AG08396 (cell line): ENCODE measurements around the gene AKAP11.

Experiments
- DNase-seq: peaks from one replicate; pipeline ENCODE4 v3.0.0; 2012; ENCODE audit warnings: low spot score, mixed read lengths

Gene AKAP11

DNA sequence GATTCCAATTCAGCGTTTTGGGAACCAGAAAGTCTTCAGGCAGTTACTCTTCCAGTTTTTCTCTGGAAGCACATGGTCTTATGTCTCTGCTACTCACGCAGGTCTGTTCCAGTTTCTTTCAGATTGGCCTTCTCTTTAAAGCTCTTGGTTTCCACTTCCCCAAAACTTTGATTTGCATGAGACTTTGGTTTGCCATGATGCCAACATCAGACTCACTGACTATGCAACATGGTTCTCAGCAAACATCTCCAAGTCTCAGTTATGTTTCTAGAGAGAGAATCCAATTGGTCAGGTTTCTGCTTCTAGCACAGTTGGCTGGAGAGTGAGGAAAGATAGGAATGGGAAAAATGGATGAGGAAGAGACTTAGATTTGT, 3.1 kb downstream of the AKAP11 start:
- DNase-seq: no peak

DNA sequence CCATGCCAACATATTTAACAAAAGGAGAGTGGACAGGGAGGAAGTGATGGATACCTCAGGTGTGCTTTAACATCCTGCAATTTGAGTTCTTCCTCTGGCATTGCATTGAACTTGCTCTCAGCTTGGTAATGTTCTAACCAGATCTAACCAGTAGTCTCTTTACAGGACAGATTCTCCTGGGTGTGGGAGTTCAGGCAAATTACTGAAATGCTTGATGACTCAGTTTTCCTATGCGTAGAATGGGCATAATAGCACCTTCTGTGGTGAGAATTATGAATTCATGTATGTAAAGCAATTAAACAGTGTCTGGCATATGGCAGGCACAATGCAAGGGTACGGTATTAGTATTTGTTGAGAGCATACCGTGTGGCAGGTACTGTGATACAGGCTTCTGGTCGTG, 3.6 kb downstream of the AKAP11 start:
- no peak for DNase-seq

DNA sequence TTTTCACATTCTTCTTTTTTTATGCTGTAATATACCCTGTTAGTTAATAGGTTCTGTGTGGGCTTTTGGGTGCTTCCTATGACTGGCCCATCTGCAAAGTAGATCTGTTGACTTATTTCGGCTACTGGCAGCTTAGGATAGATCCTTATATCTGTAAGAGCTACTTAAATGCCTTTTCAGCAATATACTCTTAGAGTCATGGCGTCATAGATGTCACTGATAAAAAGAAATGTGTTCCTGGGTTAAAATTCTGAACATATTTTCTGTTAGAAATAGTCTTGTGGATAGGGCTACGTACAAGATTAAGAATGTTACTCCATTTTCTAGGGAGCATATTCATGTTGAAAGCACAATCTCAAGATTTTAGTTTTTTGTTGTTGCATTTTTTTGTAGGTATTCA, 4.7 kb downstream of the AKAP11 start:
- no peak for DNase-seq

DNA sequence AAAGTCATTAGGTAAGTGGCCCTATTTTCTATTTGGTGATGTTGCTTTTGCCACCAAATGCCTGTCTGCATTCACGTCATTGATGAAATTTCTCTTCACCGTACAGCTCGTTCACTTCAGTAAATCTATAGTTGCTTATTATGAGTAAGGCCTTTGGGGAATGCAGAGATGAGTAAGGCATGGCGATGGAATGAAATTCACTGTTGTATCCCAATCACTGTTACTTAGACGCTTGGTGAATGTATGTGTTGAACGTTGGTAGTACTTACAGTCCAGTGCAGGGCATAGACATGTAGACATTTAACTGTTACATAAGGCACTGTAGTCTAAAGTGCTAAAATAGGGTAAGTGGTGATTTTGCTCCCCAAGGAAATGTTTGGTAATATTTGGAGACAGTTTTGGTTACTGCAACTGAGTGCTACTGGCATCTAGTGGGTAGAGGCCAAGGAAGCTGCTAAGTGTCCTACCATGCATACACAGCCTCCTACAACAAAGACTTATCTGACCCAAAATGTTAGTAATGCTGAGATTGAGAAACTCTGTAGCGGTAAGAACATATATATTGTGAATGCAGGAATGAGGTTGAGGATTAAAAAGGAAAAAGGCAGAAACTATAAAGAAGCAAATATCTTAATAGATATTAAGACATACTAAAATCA, 5.8 kb downstream of the AKAP11 start:
- no peak for DNase-seq

DNA sequence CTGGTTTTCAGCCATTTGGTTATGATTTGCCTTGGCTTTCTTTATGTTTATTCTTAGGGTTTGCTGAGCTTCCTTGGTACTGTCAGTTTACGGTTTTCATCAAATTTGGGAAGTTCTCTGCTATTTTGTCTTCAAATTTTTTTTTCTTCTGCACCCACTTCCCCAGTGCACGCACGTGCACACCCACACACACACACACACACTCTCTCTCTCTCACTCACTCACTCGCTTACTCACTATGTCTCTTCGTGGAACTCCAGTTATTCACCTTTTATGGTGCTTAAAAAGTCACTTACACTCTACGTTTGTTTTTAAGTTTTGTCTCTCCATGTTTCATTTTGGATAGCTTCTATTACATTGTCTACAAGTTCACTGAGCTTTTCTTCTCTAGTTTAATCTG, 7.1 kb downstream of the AKAP11 start:
- no peak for DNase-seq

DNA sequence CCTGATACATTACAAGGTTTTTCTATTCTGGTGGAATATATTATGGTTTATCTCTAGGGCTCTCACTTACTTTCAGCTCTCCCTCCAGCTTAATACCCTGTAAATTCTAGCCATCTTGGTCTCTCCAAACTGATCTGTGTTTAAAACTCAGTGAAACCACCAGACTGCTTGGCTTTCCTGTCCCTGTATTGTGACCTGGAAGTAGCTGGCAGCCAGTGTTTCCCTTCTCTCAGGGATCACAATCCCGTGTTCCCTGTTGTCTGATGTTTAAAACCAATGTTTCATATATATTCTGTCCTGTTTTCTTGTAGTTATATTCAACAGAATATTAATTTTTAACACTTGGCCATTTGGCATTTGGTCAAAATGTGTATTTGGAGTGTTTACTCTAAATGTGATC, 8.0 kb downstream of the AKAP11 start:
- no peak for DNase-seq

DNA sequence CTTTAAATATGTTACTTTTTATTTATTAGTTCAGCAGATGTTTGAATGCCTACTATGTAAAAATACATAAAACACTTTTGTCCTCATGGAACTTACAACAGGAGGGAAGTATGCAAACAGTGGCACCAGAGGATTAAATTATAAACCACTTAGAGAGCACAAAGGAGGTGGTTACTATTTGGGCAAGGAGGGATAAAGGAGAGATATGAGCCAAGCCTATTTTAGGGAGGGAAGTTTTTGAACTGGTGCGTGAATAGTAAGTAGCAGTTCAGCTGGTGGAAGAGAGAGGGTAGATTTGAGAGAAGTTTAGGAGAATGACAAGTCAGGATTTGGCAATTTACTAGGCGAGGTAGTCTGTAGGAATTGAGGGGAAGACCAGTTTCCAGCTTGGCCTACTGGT, 8.6 kb downstream of the AKAP11 start:
- DNase-seq: no peak

DNA sequence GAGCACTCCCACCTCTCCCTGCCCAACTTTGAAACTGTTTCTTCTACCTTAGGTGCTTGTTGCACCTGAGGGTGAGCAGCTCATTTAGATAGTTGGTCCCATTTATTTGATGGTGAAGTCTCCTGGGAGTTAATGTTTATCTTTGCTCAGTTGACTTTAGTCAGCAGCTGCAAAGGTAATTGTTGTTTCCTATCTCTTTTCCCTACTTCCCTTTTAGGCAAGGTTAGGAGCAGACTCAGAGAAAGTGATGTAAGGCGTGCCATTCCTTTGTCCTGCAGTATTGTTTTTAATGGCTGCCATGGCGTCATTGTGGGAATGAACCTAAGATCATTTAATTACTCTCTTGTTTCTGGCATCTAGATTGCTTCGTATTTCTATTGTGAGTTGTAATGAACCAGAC, 11.6 kb downstream of the AKAP11 start:
- DNase-seq: no peak

DNA sequence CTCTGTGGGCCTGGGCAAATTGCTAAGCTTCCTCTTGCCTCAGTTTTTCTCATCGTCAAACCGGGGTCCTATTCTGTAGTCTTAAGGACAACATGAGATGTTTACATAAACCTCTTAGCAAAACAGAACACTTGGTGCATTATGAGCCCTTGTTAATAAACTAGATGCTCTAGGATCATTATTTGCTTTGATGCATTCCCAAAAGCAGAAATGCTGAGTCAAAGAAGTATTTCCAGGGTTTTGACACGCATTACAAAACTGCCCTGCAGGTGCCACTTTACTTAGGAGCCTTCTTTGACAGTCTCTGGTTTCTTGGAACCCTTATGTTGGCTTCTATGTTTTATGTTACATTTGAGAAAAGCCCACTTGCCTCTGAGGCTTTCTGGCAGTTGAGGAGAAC, 12.1 kb downstream of the AKAP11 start:
- no peak for DNase-seq

DNA sequence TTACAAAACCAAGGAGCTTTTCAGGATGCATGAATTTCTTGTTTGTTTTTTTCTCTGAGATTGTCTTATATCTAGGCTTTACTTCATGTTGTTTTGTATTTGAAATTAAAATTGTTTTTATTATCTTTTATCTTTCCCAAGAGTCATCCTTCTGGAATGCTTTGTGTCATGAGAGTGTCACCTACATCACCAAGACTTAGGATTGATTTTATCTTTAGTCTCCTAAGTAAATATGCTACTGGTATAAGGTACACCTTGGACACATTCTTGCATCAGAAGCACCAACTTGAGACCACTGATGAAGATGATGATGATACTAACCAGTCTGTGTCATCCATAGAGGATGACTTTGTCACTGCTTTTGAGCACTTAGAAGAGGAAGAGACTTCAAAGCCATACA, 26.4 kb downstream of the AKAP11 start:
- no peak for DNase-seq

DNA sequence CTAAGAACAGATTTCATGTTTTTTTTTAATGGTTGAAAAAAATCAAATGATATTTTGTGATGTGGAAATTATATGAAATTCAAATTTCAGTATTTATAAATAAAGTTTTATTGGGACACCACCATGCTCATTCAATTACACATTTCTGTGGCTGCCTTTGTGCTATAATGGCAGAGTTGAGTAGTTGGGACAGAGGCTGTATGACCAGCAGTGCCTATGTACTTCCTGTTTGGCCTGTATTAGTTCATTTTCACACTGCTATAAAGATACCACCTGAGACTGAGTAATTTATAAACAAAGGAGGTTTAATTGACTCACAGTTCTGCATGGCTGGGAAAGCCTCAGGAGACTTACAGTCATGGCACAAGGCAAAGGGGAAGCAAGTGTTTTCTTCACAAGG, 33.6 kb downstream of the AKAP11 start:
- DNase-seq: no peak

DNA sequence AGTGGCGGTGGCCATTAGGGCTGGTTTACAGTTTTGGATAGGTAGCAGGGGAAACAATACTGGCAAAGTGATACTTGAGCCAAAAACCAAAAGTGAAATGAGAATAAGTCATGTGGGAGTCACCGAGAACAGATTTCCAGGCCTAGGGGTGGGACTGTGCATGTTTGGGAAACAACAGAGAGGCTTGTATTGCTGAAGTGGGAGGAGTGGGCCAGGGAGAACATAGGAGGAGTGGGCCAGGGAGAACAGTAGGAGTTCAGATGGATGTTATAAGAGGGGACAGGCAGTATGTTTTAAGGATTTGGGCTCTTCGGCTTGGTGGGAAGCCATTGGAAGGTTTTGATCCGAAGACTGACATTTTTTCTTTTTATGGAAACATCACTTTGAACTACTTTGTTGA, 35.5 kb downstream of the AKAP11 start:
- no peak for DNase-seq

DNA sequence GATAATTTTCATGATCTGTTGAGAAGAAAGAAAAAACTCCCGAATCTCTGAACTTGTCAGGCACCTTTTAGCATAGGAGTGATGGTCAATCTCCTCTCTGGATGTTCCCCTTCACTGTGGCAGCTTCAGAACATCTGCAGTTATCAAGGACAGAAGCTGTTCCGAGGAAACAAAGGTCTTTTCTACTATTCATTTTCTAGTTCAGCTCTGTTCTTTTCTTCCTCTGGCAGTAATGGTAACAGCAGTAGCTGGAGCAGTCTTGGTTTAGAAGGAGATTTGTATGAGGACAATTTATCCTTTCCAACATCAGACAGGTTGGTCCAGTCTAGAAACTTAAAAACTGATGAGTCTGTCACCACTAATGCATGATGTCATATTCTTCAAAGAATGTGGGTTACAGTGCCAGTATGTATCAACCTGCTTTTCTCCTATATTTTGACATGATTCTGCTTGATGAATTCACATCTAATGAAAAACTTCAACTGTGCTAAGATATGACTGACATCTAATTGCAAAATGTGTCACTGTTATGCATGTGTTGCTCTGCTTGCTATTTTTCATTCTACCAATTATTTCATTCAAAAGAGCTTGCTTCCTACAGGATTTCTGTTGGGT, 41.0 kb downstream of the AKAP11 start:
- no peak for DNase-seq

DNA sequence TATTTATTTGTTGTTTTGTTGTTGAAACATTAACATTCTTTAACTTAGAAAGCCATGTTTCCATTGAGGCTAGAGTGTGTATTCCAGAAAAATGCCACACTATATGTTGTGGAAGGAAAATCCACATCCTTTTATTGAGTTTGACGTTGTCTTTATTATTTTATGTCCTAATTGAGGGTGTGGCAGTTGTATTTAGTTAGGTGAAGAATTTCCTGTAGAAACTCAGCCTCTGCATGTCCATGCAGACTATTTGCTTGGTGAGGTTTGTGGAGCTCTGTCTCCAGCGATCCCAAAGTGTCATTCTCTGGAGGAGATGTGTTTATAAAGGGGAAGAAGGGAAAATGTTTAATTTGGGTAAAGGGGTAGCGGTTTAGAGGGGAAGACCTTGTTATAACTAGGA, 46.6 kb downstream of the AKAP11 start:
- no peak for DNase-seq

DNA sequence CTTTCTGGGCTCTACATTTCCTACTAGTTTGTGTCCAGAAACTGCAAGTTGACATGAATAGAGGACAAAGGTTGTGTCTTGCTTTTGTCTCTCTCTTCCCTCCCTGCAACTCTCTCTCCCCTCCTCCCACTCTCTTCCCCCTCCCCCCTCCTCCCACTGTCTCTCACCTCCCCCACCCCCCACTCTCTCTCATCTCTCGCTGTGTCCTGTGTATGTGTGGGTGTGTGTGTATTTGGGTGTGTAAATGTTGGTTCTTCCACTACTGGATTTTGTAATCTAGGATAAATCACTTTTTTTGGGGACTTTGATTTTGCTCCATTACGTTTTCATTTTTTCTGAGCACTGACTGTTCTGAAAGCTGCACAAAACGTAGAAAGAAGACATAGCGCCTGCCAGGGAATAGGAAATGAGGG, 48.4 kb downstream of the AKAP11 start:
- no peak for DNase-seq

DNA sequence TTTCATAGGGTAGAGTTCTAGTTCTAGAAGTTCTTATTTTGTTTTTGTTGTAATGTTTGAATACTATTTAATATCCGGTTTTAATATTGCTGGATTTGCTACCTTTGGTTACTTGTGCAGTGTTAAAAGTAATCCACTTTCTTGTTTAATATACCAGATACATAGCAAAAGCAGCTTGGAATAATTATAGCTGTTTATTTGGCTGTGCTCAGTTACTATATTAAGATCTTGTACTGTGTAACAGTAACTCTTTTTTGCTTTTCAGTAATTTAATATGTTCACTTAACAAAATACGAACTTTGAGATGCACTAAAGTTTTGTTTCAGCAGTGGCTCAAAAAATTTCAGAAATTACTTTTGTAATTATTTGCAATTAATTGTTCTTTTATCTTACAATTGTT, 50.9 kb downstream of the AKAP11 start:
- no peak for DNase-seq

DNA sequence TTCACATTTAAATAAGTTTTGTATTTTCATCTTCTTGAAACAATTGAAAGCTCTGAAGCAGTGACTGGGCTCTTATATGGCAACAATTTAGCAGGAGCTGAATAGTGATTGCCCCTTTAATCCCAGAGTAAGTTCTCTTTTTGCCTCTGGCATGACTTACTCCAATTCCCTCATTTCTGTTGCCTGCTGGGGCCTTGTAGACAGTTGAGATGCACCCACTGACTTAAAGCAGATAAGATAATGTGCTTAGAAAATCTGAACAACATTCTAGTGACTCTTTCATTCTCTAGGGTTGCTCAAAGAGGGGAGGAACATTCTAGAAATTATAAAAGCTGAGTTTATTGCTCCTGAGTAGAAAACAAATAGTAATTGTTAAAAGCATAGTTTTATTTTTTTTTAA, 52.8 kb downstream of the AKAP11 start:
- no peak for DNase-seq

DNA sequence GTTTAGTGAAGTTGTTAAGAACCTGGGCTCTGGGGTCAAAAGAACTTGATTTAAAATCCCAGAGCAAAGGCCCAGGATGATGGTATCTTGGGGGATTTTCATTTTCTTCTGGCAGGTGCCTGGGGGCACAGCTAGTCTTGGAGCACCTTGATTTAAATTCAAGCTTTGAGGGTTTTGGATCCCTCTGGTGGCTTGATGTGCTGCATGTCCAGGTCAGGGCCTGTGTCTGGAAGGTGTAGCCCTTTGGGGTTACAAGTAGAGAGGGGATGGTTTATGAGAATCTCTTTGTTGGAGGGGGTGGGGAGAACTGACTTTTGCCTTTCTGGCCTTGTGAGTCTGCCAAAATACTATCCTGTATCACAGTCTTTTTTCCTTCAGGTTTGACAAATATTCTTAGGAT, 55.8 kb downstream of the AKAP11 start:
- DNase-seq: no peak

DNA sequence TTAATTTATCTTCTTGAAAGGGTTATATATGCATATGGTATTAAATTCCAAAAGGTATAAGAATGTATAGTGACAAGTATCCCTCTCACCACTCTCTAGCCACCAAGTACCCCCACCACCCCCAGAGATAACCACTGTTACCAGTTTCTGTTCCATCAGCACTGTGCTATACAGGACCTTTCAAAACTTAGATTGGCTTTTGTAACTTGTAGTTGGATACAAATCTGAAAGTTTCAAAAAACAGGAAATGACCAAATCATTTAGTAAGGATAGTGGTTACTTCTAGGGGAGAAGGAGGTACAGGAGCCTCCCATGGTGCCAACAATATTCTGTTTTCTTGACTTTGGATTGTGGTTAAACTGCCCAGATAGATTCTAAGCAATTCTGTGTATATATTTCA, 56.7 kb downstream of the AKAP11 start:
- no peak for DNase-seq

DNA sequence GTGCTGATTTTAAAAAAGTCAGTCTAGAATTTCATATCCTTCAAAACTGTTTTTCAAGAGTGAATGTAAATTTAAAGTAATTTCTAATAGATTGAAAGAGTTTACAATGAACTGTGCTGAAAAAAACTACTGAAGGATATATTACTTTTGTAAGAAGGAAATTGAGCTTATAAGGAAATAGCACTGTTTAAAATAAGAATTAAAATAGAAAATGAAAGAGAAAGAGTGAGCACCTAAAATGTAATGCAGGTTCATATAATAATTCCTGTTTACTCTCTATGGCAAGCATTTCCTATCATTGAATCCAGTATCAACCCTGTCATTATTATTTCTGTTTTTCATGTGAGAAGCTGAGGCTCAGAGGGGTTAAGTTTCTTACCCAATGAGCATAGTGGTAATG, 57.3 kb downstream of the AKAP11 start:
- no peak for DNase-seq

DNA sequence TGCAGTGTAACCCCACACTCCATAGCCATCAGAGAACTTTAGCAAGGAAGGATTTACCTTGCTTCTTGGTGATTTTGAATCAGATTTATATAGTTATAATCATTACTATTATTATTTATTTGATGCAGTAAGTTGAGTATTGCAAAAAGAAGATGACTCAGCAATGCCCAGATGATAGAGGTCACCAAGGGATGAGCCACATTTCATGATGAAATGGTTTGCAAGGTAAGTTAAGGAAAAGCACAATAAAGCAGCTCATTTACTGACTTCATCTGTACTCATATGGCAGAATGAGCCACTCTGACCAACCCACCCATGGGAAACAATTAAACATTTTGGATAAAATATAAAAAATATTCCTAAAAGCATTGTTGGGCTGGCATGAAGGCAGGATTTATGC, 59.1 kb downstream of the AKAP11 start:
- no peak for DNase-seq

DNA sequence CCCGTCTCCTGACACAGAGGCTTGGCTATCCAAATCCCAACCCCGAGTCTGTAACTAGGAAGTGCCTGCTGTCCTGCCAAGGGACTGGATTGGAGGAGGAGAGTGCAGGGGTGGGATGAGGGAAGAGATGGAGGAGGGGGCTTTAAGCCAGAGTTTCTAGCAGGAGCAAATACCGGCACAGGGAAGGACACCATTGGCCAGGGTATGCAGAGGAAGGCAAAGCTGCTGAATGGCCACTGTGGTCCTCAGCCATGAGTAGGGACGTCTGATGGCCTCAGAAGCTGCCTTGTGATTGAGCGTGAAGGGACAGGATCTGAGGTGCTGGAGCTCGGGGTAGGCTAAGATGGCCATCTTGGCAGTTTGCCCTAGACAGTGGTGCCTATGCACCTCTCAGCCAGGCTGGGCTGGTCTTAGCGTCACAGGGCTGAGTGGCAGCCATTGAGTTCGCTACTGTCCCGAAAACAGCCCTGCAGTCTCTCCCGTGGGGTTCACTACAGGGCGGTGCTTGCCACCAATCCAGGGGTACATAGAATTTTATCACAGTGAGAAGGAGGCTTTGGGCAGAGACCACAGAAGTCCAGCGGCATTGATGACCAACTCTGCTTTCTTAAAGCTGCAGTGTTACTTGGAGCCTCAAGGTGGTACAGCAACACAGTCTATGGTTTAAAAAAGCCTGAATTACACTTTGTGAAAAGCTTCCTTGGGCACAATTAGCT, 61.8 kb downstream of the AKAP11 start:
- DNase-seq: peak; percentile 10

DNA sequence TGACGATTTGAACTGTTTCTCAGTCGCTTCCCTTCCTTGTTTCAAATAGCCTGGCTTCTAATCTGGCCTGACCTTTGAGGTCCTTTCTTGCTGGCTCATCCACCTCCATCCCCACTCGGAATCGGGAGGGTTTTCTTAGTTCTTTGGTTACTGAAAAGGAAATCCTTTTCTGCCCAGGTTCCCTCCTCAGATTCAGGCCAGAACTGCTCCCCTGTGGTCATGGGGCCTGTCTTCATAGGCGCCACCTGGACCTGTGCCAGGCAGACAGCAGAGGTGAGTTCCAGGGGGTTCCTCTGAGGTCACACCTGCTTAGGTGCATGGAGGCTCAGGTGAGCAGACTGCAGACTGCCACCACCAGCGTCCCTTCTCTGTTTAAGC, 62.4 kb downstream of the AKAP11 start:
- no peak for DNase-seq
